Measurements from ENCODE around the gene KCTD5. TPM values are rescaled to one million over a fixed set of nuclear protein-coding genes. Genes with fewer than 3 reads are reported as not detected.

The KCTD5 gene
- total RNA-seq, 1 experiment from 2014 or later: 70.6 TPM

DNA sequence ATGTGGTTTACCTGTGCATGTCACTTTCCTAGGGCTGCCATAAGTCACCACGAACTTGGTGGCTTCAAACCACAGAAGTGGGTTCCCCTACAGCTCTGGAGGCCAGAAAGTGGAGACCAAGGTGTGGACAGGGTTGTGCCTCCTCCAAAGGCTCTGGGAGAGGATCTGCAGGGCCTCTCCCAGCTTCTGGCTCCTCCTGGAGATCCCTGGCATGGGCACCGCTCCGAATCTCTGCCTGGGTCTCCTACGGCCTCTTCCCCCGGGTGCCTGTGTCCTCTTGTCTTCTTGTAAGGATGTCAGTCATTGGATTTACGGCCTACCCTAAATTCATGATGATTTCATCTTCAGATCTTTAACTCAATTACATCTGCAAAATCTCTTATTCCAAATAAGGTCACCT lies 67.6 kb downstream of the KCTD5 start:
- DNase-seq (ENCODE audit: low spot score): no peak

DNA sequence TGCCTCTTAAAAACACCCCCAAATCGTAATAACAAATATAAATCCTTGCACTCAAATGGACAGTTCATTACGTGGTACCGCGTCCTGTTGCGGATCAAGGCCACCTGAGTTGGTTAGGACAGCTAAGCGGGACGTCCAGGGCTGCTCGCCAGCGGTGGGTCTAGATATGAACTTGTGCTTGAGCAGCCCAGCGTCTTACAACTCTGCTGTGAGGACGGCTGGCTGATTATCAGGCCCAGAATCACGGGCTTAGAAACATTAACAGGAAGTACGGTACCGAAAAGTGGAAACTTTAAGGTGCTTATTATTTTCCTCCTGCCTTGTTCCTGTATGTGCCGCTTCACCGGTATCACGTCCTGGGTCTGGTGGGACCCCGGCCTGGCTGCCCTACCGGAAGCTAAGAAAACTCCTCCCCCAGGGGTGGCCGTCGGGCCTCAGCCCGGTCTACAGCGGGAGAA lies 69.3 kb downstream of the KCTD5 start:
- DNase-seq (ENCODE audit: low spot score): no peak

DNA sequence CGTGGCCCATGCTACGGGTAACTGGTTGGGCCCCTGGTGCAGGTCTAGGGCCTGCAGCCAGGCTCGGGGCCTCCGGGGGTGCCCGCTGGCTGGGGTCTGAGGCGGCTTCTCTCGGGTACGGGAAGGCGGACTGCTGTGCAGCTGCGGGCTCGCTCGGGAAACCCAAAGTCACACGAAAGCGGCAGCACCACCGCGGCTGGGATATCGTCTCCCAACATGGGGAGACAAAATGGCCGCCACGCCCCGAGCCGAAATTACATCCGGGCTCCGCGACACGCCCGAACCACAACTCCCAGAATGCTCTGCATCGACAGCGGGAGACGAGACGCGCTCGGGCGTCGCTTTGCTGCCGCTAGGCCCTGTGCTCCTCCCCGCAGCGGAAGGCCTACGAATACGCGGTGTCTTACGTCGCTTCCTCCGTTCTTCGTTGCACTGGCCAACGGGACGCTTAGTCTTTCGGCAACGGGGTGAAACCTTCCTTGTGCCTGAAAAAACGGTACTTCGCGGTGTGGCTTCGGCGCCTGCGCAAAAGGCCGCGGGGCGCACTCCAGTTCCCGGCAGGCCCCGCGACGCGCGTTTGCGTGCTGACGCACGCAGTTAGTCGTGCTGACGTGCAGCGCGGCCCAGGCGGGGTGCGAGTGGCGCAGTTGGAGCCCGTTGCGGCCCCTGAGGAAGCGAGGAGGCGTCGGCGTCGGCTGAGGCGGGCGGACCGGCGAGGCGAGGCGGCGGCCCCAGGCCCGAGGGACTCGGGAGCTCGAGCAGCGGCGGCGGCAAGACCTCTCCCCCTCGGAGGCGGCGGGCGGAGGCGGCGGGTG lies 69.9 kb downstream of the KCTD5 start, which contains the start of gene SRRM2:
TSS of gene SRRM2 (plus strand) at position 604 of the 815 bp plus-strand sequence. CDS start 3,727 bp downstream, outside the sequence.
- peak; percentile 91 for DNase-seq (ENCODE audit: low spot score)

DNA sequence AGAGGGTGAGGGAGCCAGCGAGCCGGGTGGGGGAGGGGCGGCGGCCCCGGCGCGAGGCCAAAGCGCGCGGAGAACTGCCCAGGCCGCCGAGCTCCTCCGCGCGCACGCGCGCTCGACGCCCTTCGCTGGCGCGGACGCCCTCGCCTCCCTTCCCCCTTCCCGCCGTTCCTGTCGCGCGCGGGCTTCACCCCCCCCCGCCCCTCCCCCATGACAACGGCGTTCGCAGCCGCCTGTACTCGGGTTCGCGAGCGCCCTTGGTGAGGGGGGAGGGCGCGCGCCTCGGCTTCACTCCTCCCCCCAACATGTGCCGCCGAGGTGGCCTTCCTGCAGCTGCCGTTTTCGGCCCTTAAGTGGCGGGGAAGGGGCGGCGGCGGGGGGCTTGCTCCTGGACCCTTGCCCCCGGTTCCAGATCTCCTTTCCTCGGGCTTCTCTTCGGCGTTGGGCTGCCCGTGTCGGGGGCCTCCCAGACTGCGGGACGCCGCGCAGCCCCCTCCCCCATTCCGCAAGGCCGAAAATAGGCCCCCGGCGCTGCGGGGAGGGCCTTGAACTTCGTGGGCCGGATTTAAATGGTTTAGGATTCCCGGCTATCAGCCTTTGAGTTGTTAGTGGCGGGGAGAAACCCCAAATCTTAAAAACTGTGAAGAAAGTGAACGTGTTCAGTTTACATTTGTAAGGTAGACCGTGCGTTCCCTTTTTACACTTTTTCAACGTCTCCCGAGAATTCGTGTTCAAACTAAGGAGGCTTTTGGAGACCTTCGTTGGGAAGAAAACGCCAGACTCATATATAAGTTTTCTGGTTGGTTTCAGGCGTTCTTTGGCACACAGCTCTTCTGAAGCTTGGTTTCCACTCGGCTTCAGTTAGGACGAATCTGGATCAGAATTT lies 70.8 kb downstream of the KCTD5 start:
- peak; percentile 62 for DNase-seq (ENCODE audit: low spot score)

DNA sequence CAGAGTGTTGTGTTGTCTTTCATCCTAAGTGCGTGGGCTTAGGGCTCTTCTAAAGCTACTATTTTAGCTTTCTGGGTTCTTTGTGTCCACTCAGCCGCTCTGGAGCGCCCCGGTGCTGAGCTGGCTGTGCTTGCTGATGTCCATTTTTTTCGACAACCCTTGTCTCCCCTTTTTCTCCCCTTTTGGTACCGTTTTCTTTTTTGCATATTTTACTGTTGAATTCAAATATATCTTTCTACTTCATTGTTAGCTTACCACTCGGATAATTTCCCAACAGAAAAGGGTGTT lies 71.4 kb downstream of the KCTD5 start:
- no peak for DNase-seq (ENCODE audit: low spot score)

DNA sequence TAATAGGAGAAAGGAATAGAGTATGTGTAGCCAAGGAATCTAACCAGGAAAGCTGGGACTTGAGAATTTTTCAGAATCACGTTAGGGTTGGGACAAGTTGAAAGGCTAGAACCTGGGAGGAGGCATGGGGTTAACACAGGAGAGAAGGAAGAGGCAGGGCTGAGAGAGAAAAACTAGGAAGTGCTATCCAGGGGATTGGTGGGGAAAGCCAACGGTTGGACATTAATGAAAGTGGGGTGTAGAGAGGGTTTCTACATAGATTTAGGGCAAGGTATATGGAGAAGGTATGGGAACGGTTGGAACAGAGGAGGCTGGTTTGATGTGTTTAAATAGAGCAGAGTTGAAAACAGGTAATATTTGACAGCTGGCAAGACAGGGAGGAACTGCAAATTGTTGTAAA lies 72.8 kb downstream of the KCTD5 start:
- no peak for DNase-seq (ENCODE audit: low spot score)

DNA sequence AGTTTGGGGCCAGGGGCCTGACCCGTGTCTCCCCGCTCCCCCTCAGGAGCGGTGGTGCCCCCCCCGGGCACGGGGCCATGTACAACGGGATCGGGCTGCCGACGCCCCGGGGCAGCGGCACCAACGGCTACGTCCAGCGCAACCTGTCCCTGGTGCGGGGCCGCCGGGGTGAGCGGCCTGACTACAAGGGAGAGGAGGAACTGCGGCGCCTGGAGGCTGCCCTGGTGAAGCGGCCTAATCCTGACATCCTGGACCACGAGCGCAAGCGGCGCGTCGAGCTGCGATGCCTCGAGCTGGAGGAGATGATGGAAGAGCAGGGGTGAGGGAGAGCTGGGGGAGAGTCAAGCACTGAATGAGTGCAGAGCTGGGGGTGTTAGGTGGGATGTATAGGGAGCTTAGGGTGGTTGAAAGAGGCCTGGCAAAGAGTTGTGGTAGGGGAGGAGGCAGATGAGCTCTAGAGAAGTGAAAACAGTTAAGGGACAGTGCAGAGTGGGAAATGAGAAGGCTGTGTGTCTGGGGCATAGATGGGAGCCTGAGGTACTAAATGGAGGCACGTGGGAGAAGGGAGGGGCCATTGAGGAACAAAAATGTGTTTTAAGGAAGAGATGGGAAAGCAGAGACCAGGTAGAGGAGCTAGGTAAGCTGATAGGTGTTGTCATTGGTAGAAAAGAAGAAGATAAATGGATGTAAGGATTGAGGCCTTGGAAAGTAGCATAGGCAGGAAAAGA lies 74.1 kb downstream of the KCTD5 start:
- no peak for DNase-seq (ENCODE audit: low spot score)

DNA sequence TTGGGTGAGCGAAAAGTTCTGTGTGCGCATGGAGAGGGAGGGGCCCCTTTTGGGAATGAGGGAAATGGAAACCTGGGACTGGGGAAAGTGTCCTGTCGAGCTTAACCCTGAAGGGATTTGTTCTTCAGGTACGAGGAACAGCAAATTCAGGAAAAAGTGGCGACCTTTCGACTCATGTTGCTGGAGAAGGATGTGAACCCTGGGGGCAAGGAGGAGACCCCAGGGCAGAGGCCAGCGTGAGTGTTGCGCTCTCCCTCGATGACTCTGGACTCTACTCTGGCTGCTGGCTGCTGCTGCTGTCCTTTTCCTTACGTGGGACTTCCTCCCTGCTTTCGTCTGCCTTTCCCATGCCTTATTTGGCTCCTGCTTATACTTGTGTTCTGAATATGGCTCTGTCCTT lies 75.0 kb downstream of the KCTD5 start:
- DNase-seq (ENCODE audit: low spot score): no peak

Other genes starting within 250 kb of the KCTD5 start
- 33.2 and 48.6 TPM in 2 replicates for gene TEDC2, start 222.4 kb upstream of the KCTD5 start, total RNA-seq (2014; rRNA removed; shearing (Covaris generic))
- 0.12 TPM in 1 of 2 replicates, not detected in the other for gene NTN3, start 211.2 kb upstream of the KCTD5 start, total RNA-seq (2014; rRNA removed; shearing (Covaris generic))
- 8.6 and 18.0 TPM in 2 replicates for gene TBC1D24, start 207.4 kb upstream of the KCTD5 start, total RNA-seq (2014; rRNA removed; shearing (Covaris generic))
- gene ATP6V0C, start 168.6 kb upstream of the KCTD5 start, total RNA-seq (2014; rRNA removed; shearing (Covaris generic)): 24.7 and 51.1 TPM in 2 replicates
- gene AMDHD2, start 162.2 kb upstream of the KCTD5 start, total RNA-seq (2014; rRNA removed; shearing (Covaris generic)): 71.3 and 76.8 TPM in 2 replicates
- not detected in 2 replicates for gene CEMP1, start 151.1 kb upstream of the KCTD5 start, total RNA-seq (2014; rRNA removed; shearing (Covaris generic))
- 15.1 and 21.1 TPM in 2 replicates for gene PDPK1, start 144.5 kb upstream of the KCTD5 start, total RNA-seq (2014; rRNA removed; shearing (Covaris generic))
- 1.4 and 2.6 TPM in 2 replicates for gene PRSS27, start 37.7 kb downstream of the KCTD5 start, total RNA-seq (2014; rRNA removed; shearing (Covaris generic))
- gene SRRM2, start 70.1 kb downstream of the KCTD5 start, total RNA-seq (2014; rRNA removed; shearing (Covaris generic)): 30.0 and 49.0 TPM in 2 replicates
- gene ELOB, start 94.8 kb downstream of the KCTD5 start, total RNA-seq (2014; rRNA removed; shearing (Covaris generic)): 397 and 571 TPM in 2 replicates
- 0.17 and 0.36 TPM in 2 replicates for gene PRSS33, start 105.0 kb downstream of the KCTD5 start, total RNA-seq (2014; rRNA removed; shearing (Covaris generic))
- not detected in 2 replicates for gene PRSS41, start 115.9 kb downstream of the KCTD5 start, total RNA-seq (2014; rRNA removed; shearing (Covaris generic))
- not detected in 2 replicates for gene PRSS21, start 134.7 kb downstream of the KCTD5 start, total RNA-seq (2014; rRNA removed; shearing (Covaris generic))
- 1.3 and 1.8 TPM in 2 replicates for gene ZG16B, start 147.8 kb downstream of the KCTD5 start, total RNA-seq (2014; rRNA removed; shearing (Covaris generic))
- not detected in 2 replicates for gene PRSS22, start 175.6 kb downstream of the KCTD5 start, total RNA-seq (2014; rRNA removed; shearing (Covaris generic))
- 66.3 and 88.4 TPM in 2 replicates for gene FLYWCH2, start 200.7 kb downstream of the KCTD5 start, total RNA-seq (2014; rRNA removed; shearing (Covaris generic))
- 41.3 and 41.6 TPM in 2 replicates for gene FLYWCH1, start 229.4 kb downstream of the KCTD5 start, total RNA-seq (2014; rRNA removed; shearing (Covaris generic))

All from A172 (cell line).